Adipocyte (in vitro differentiated cells): ENCODE data around the gene PAPOLB.
A peak's percentile ranks its signal among the peaks of the same experiment; 100 is the strongest.

Experiments used
- DNase-seq: peaks from one replicate; pipeline ENCODE4 v3.0.0-alpha.2; 2015; ENCODE audit warnings: low read depth
- H3K27me3 ChIP-seq: replicated peaks from 2 replicates; pipeline ENCODE4 v1.7.0; 2013; ENCODE audit warnings: mild to moderate bottlenecking, low read length, moderate library complexity; ENCODE audit not compliant: control insufficient read depth, insufficient read depth
- H3K36me3 ChIP-seq: 2 replicates; pipeline ENCODE4 v1.7.0; 2013; ENCODE audit warnings: low read length, mild to moderate bottlenecking, moderate library complexity; ENCODE audit not compliant: control insufficient read depth, insufficient read depth, severe bottlenecking
- H3K4me1 ChIP-seq: 2 replicates; pipeline ENCODE4 v1.7.0; 2013; ENCODE audit warnings: mild to moderate bottlenecking, low read length, moderate library complexity; ENCODE audit not compliant: control insufficient read depth, insufficient read depth
- H3K4me3 ChIP-seq: 2 replicates; pipeline ENCODE4 v1.7.0; 2013; ENCODE audit warnings: mild to moderate bottlenecking, low read length, moderate library complexity
- H3K9ac ChIP-seq: 2 replicates; pipeline ENCODE4 v1.7.0; 2013; ENCODE audit warnings: mild to moderate bottlenecking, low read length, moderate library complexity
- H3K9me3 ChIP-seq: 2 replicates; pipeline ENCODE4 v1.7.0; 2013; ENCODE audit warnings: mild to moderate bottlenecking, low read length, moderate library complexity; ENCODE audit not compliant: control insufficient read depth

PAPOLB gene

DNA sequence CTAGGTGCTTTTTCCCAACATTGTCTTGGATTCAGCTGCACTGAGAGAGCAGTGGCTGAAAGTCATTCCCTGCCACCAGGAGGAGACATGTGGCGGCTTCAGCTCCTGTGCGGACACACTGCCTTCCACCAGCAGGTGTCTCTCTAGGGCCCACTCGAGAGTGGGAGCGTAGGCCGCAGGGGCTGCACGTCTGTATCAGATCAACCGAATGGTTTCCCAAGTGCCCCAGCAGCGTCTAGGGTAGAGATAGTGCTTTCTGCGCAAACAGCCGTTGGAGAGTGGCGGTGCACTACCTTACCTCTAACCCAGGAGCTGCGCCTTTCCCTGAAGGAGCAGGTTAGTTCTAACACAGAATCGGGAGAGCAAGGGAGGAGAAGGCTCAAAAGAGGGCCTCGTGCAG is 31.7 kb downstream of the PAPOLB start:
- Histone ChIP-seq H3K4me1 (no peaks in the 10 kb centered on the region), H3K9ac (no peak overlapping the region), H3K36me3 (no peaks in the 10 kb centered on the region), H3K4me3 (no peak overlapping the region), H3K27me3 (no peaks in the 10 kb centered on the region), H3K9me3 (no peaks in the 10 kb centered on the region)
- DNase-seq: peak; percentile 25

DNA sequence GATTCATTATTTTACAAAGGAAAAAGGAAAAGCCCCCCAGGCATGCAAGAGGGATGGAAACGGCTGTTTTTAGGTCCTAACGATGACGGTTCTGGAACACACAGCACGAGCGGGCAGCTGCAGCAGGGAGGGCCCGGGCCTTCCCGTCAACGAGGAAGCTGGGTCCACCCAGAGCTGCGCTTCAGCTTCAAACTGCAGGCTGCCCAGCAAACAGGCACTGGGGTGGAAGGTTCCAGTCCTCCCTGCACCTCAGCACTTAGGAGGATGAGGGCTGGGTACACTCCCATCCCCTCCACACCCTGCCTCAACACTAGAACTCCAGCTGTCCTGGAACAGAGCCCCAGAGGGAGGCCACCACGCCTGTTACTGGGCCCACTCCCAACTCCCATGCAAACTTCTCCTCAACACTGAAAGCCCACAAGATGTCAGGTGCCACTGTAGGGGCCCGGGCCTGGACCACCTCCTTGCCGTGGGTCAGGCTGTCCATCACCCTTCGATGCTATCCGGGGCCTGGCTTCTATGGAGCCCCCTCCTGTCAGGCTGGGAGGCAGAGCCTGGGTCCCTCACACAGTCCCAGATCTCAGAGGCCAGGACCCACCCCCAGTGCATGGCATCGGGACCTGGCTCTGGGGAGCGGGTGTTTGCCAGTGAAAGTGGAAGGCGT is 33.0 kb downstream of the PAPOLB start:
- no peak overlapping the region for H3K9ac ChIP-seq
- H3K9me3 ChIP-seq: no peaks in the 10 kb centered on the region
- H3K4me1 ChIP-seq: no peaks in the 10 kb centered on the region
- no peak for DNase-seq
- no peak overlapping the region for H3K4me3 ChIP-seq
- no peaks in the 10 kb centered on the region for H3K27me3 ChIP-seq
- no peaks in the 10 kb centered on the region for H3K36me3 ChIP-seq

GRCh38 chr7:4825081-4825480 is 36.7 kb downstream of the PAPOLB start:
- DNase-seq: no peak
- H3K9me3 ChIP-seq: no peaks in the 10 kb centered on the region
- peaks cover 4% of the 10 kb centered on the region for H3K27me3 ChIP-seq
- no peak overlapping the region for H3K4me3 ChIP-seq
- H3K4me1 ChIP-seq: no peaks in the 10 kb centered on the region
- no peaks in the 10 kb centered on the region for H3K36me3 ChIP-seq
- H3K9ac ChIP-seq: no peak overlapping the region

GRCh38 chr7:4824120-4824775 is 37.6 kb downstream of the PAPOLB start:
- Histone ChIP-seq H3K4me3 (no peak overlapping the region), H3K27me3 (peaks cover 11% of the 10 kb centered on the region), H3K4me1 (no peaks in the 10 kb centered on the region), H3K9ac (no peak overlapping the region), H3K9me3 (no peaks in the 10 kb centered on the region), H3K36me3 (no peaks in the 10 kb centered on the region)
- no peak for DNase-seq

DNA sequence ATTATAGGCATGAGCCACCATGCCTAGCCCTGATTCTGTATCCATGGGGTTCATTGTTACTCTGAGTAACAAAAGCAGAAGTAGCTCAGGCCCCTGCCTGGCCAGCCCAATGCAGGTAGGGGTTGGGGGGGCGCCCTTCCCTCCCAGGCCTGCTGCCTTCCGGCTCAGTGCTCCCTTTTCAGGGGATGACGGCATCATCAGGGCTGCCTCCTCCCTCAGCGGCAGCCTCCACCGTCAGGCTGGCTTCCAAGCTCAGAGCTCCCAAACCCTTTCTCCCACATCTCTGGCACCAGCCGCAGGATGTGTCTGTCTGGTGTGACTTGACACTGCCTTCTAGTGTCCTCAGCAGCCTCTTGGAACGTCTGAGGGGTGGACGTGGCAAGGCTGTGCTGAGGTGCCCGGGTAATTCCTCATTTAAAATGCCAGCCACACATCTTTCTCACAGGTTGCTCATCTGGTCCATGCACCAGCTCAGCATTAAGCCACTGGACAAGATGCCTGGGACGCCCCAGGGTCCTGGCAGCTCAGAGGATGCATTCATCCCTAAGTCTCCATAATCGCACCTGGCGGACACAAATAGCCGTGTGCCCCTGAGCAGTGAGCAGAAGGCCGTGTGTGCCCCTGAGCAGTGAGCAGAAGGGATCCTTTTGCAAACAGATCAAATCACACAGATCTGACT is 38.2 kb downstream of the PAPOLB start:
- no peaks in the 10 kb centered on the region for H3K36me3 ChIP-seq
- H3K9ac ChIP-seq: no peak overlapping the region
- H3K4me3 ChIP-seq: no peak overlapping the region
- H3K9me3 ChIP-seq: no peaks in the 10 kb centered on the region
- H3K4me1 ChIP-seq: no peaks in the 10 kb centered on the region
- peaks cover 13% of the 10 kb centered on the region for H3K27me3 ChIP-seq
- DNase-seq: no peak

GRCh38 chr7:4822677-4823076 is 39.2 kb downstream of the PAPOLB start:
- no peaks in the 10 kb centered on the region for H3K4me1 ChIP-seq
- no peaks in the 10 kb centered on the region for H3K36me3 ChIP-seq
- no peaks in the 10 kb centered on the region for H3K9me3 ChIP-seq
- no peak overlapping the region for H3K4me3 ChIP-seq
- DNase-seq: no peak
- H3K9ac ChIP-seq: no peak overlapping the region
- H3K27me3 ChIP-seq: peaks cover 13% of the 10 kb centered on the region

DNA sequence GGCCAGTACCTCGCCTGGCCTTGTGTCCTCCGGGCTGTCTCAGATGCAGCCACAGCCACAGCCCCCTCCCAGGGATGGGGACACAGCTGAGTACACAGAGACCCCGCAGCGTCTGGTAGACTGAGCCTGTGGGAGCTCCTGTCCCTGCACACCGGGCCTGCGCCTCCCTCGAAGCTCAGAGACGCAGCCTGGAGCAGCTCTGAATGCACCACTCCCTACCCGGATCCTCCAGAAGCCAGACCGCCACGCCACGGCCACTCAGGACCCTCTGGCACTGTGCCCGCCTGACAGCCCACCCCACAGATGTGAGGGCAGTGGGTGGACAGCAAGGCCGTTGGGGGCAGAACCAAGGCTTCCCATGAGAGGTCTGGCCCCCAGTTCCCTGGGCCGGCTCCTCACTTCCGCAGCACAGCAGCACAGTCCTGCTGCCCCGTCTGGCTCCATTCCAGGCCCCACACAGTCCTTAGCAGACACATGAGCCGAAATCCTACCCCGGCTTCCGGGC is 40.8 kb downstream of the PAPOLB start:
- Histone ChIP-seq H3K27me3 (peaks cover 13% of the 10 kb centered on the region), H3K4me1 (no peaks in the 10 kb centered on the region), H3K9ac (no peak overlapping the region), H3K9me3 (no peaks in the 10 kb centered on the region), H3K4me3 (no peak overlapping the region), H3K36me3 (no peaks in the 10 kb centered on the region)
- no peak for DNase-seq

DNA sequence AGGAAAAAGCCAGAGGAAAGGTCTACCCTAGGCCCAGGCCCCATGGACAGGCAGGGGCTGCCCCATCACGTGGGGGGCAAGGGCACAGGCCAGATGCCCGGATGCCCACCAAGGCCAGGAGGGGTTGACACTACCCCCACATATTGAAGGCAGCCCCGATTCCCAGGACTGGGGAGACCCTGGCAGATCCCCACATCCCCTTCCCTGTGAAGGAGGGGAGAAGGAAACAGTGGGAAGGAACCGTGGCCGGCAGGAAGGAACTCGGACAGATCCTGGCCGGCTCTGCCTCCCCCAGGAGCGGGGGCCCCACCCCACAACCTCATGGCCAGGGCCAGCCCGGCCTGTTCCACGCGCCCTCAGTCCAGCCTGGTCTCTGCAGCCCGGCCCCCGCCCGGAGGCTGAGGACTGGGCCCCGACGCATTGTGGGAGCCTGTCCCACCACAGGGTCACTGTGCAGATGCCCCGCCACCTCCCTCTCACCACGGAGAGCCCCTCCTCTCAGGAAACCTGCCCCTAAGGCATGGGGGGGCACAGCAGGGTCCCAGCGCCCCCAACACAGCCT is 41.3 kb downstream of the PAPOLB start:
- H3K9me3 ChIP-seq: no peaks in the 10 kb centered on the region
- no peak overlapping the region for H3K4me3 ChIP-seq
- no peak overlapping the region for H3K9ac ChIP-seq
- peaks cover 13% of the 10 kb centered on the region for H3K27me3 ChIP-seq
- H3K36me3 ChIP-seq: no peaks in the 10 kb centered on the region
- no peaks in the 10 kb centered on the region for H3K4me1 ChIP-seq
- no peak for DNase-seq

GRCh38 chr7:4819560-4820404 is 42.0 kb downstream of the PAPOLB start:
- Histone ChIP-seq H3K9me3 (no peaks in the 10 kb centered on the region), H3K4me1 (no peaks in the 10 kb centered on the region), H3K36me3 (no peaks in the 10 kb centered on the region), H3K9ac (no peak overlapping the region), H3K4me3 (no peak overlapping the region), H3K27me3 (peaks cover 13% of the 10 kb centered on the region)
- DNase-seq: no peak

DNA sequence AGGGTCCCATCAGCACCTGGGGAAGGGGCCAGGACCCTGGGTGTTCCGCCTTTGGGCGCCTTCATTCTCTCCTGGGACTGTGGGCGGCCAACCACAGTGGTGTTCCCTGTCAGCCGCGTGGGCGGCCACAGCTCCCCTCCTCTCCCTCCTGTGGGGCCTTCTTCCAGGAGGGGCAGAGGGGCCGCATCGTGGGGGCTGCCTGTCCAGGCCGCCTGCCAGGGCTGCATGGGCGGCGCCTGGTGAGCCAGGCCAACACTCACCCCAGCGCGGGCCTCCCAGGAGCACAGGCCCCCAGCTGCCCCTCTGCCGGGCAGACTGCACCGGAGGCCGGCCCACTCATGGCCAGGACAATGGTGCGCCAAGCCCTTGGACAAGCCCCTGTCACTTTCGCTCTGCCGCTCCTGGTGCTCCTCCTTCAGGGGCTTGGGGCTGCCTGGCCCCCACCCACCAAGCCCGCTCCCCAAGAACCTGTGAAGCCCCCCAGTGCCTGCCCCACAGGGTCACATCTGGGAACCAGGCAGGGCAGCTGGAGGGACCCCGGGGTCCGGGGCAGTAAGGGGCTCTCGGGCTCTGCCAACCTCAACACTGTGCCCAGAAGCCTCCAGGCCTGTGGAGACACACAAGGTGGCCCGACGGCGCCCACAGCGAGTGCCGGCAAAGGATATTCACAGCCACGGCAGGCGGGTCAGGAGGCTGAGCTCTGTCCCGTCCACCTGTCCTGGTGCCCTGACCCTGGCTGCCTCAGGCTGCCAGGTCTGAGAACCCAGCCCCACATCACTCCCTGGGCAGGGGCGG is 43.6 kb downstream of the PAPOLB start:
- Histone ChIP-seq H3K36me3 (no peaks in the 10 kb centered on the region), H3K27me3 (peaks cover 13% of the 10 kb centered on the region), H3K9me3 (peaks cover under 1% of the 10 kb centered on the region), H3K4me1 (no peaks in the 10 kb centered on the region), H3K4me3 (no peak overlapping the region), H3K9ac (no peak overlapping the region)
- no peak for DNase-seq
